ENCODE measurements around the gene NGLY1.

GRCh38 chr3:25787689-25788088 lies 4.4 kb upstream of the NGLY1 start:
- TF ChIP-seq CTCF (conservative IDR thresholded peaks at IDR 0.05; ENCODE audit: low read depth, low read length) (no peak), EZH2 (IDR thresholded peaks at IDR 0.05; ENCODE audit: low read length, unreplicated experiment) (no peak)

Measured in PC-3 (cell line).